Left cardiac atrium (tissue), 4 donors: ENCODE data around the gene NOP10. TPM values are rescaled to one million over a fixed set of nuclear protein-coding genes. Genes with fewer than 3 reads are reported as not detected.

Experiments used
- ATAC-seq, 2 donors: fragments of 200-7000 bp; cut with Tn5 transposase; one replicate each; pipeline ENCODE4 v1.9.1; 2020; ENCODE audit warnings: mild to moderate bottlenecking in 2 of 2, moderate library complexity in 2 of 2
- DNase-seq: peaks from one replicate; pipeline ENCODE4 v3.0.0-alpha.2; 2020
- intact Hi-C, 2 donors: fragments of 100-400 bp; cut with DNase I; formaldehyde crosslinking; loops; one replicate each; pipeline versions ENCODE4 v1.14.1 to v1.15.1; 2022 to 2023
- microRNA-seq, 2 donors: library from miRNA; unstranded; fragments of <30 nt; microRNA quantifications; one replicate each; pipeline ENCODE4 v1.2.0, GENCODE V29; 2020
- total RNA-seq, 2 donors: library from RNA; stranded (reverse); fragmentation: NEBNext Ultra II Directional; extraction: Animal tissue kit (Norgen Biotek cat#: 25700); gene quantifications; one replicate each; pipeline ENCODE4 v1.2.1, GENCODE V29; 2021
- donor health status: DM: no; HTN: yes; CAD: no.
- donor health status: DM: no; HTN: yes; CAD: no; lungs with severe emphysema.
- donor health status: DM: yes; HTN: yes; CAD: no.
- donor health status: Dilated cardiomyopathy.

NOP10 gene
- total RNA-seq, 2 donors from 2014 or later: 109 to 117 TPM

GRCh38 chr15:34292621-34293020 is 50.3 kb downstream of the NOP10 start:
- intact Hi-C loops: no loop called here
- no peak for DNase-seq
- no peak for ATAC-seq

Small RNA genes lying within 50 kb of the gene (microRNA-seq; reads per million reads assigned to microRNA genes)
- 0 reads per million in 2 donors for gene MIR1233-1

Other genes starting within 250 kb of the NOP10 start
- 10 to 100 TPM; 63.9 to 88.7 TPM for gene EMC7, start 241.3 kb downstream of the NOP10 start, total RNA-seq
- 1 to 10 TPM; 1.9 to 2.2 TPM for gene PGBD4, start 241.1 kb downstream of the NOP10 start, total RNA-seq
- 10 to 100 TPM; 18.9 to 24.8 TPM for gene KATNBL1, start 133.0 kb downstream of the NOP10 start, total RNA-seq
- 10 to 100 TPM; 76.1 to 83.5 TPM for gene EMC4, start 118.1 kb downstream of the NOP10 start, total RNA-seq
- 10 to 100 TPM; 16.0 to 19.6 TPM for gene SLC12A6, start 5.4 kb downstream of the NOP10 start, total RNA-seq
- not detected for gene NUTM1, start 179 bp upstream of the NOP10 start, total RNA-seq
- gene LPCAT4, start 24.1 kb upstream of the NOP10 start, total RNA-seq: 10 to 100 TPM; 31.3 to 43.7 TPM
- gene GOLGA8A, start 94.7 kb upstream of the NOP10 start, total RNA-seq: 10 to 100 TPM; 21.8 to 23.2 TPM
- 10 to 100 TPM; 14.5 to 32.4 TPM for gene GOLGA8B, start 240.5 kb upstream of the NOP10 start, total RNA-seq